GM11168 (cell line): Measurements from ENCODE around the gene RARS2.
"Not testable (repeated sequence)": the region's sequence is repeated elsewhere in the genome, so short reads cannot be mapped to it uniquely, and the experiment has no call there.

Experiments used
- in situ Hi-C: fragments of 300-500 bp; cut with MboI; formaldehyde crosslinking; loops from one replicate; pipeline ENCODE4 v1.12.0; 2022; ENCODE audit warnings: low sequenced_read_pairs; ENCODE audit not compliant: unreplicated experiment

The RARS2 gene, protein sequence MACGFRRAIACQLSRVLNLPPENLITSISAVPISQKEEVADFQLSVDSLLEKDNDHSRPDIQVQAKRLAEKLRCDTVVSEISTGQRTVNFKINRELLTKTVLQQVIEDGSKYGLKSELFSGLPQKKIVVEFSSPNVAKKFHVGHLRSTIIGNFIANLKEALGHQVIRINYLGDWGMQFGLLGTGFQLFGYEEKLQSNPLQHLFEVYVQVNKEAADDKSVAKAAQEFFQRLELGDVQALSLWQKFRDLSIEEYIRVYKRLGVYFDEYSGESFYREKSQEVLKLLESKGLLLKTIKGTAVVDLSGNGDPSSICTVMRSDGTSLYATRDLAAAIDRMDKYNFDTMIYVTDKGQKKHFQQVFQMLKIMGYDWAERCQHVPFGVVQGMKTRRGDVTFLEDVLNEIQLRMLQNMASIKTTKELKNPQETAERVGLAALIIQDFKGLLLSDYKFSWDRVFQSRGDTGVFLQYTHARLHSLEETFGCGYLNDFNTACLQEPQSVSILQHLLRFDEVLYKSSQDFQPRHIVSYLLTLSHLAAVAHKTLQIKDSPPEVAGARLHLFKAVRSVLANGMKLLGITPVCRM

GRCh38 chr6:87589693-87590416 is at the start of gene RARS2, which contains the start of gene ORC3:
TSS of gene RARS2 (minus strand) at chr6:87589987. CDS start at chr6:87589957, 30 bp downstream.
TSS of gene ORC3 (plus strand) at chr6:87590135. CDS start at chr6:87590169, 34 bp downstream.
- in situ Hi-C loops, result no loop called here

GRCh38 chr6:87639373-87639772 is 49.6 kb upstream of the RARS2 start:
- in situ Hi-C loops, result no loop called here

- in situ Hi-C loops, result no loop called here
These were observed 47.3 kb upstream of the RARS2 start for GRCh38 chr6:87637106-87637505.

DNA sequence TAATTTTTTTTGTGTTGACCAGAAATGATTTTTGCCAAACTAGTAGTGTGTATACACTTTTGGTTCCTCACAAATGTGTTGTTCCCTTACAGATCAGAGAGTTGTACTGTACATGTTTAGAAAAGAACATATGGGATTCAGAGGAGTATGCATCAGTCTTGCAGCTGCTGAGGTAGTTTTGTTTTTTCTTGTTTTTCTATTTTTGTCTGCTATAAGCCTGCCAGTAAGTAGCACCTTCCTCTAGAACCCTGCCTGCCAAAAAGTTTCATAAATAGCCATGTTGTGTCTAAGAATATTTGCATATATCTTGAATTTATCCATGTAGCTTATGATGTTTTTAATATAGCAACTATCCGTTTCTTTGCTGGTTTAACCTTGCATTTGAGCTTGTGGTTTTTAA is 46.5 kb upstream of the RARS2 start:
- in situ Hi-C loops, result no loop called here

GRCh38 chr6:87633851-87634250 is 44.1 kb upstream of the RARS2 start:
- in situ Hi-C loops, result no loop called here

DNA sequence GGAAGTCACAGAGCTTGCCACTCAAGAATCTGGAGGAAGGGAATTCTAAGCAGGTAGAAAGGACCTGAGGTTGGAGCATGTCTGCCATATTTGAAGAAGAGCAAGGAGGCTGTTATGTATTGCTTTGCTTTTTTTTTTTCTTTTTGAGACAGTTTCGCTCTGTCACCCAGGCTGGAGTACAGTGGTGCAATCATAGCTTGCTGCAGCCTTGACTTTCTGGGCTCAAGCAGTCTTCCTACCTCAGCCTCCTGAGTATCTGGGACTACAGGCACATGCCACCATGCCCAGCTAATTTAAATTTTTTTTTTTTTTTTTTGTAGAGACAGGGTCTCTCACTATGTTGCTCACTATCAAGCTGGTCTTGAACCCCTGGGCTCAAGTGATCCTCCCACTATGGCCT is 41.0 kb upstream of the RARS2 start:
- in situ Hi-C loops, result no loop called here

DNA sequence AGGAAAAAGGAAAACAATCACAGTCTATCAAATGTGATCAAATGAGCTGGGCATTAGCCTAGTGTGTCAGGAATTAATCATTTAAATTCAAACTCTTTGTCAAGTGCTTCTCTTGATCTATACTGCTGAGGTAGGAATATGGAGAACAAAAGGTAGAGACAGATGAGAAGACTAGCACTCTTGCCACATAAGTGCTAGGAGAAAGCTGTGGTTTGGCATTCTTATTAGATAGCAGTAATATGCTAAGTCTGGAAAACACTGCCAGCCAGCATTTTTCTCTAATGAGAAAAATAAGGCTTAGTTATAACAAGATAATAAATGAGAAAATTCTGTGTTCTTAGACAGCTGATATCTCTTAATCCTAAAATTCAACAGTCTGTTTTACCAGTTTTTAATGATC is 39.1 kb upstream of the RARS2 start:
- in situ Hi-C loops, result no loop called here

- in situ Hi-C loops, result no loop called here
These were observed 38.6 kb upstream of the RARS2 start for GRCh38 chr6:87628424-87628823.

GRCh38 chr6:87623248-87623647 is 33.5 kb upstream of the RARS2 start:
- in situ Hi-C loops, result no loop called here

- in situ Hi-C loops, result no loop called here
These were observed 28.7 kb upstream of the RARS2 start for GRCh38 chr6:87618531-87618930.

GRCh38 chr6:87617405-87617804 is 27.6 kb upstream of the RARS2 start:
- in situ Hi-C loops, result no loop called here

GRCh38 chr6:87613018-87613417 is 23.2 kb upstream of the RARS2 start:
- in situ Hi-C loops, result not testable (repeated sequence)

GRCh38 chr6:87608802-87609201 is 19.0 kb upstream of the RARS2 start:
- in situ Hi-C loops, result no loop called here

GRCh38 chr6:87606199-87606598 is 16.4 kb upstream of the RARS2 start:
- in situ Hi-C loops, result no loop called here

DNA sequence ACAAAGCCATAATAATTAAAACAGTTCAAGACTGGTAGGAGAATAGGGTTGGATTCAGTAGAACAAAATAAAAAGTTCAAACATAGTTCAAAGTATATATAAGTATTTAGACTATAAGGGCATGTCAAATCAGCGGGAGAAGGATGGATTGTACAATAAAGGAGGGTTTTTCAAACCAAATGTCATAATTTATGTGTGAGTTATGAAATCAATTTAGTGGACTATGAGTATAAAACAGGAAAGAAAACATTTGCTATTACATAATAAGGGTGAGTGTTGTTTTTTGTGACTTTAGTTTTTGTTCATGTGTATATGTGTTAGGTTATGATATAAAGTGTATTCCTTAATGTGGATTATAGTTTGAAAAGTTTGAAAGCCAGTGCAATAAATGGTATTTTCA is 10.8 kb upstream of the RARS2 start:
- in situ Hi-C loops, result no loop called here

DNA sequence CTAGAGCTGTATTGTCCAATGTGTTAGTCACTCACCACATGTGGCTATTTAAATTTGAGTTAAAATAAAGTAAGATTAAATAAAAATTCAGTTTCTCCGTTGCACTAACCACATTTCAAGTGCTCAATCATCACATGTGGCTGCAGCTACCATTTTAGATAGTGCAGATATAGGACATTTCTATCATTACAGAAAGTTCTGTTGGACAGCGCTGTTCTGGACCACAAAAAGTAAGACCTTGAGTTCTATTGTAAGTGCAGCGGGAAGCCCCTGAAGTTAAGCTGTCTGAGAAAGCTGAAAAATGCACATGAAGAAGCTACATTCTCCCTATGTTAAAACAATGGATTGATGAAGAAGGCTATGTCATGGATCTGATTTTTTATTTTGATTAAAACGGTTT is 1.2 kb upstream of the RARS2 start:
- in situ Hi-C loops, result no loop called here

- in situ Hi-C loops, result no loop called here
These were observed 662 bp upstream of the RARS2 start for GRCh38 chr6:87590417-87590880.

DNA sequence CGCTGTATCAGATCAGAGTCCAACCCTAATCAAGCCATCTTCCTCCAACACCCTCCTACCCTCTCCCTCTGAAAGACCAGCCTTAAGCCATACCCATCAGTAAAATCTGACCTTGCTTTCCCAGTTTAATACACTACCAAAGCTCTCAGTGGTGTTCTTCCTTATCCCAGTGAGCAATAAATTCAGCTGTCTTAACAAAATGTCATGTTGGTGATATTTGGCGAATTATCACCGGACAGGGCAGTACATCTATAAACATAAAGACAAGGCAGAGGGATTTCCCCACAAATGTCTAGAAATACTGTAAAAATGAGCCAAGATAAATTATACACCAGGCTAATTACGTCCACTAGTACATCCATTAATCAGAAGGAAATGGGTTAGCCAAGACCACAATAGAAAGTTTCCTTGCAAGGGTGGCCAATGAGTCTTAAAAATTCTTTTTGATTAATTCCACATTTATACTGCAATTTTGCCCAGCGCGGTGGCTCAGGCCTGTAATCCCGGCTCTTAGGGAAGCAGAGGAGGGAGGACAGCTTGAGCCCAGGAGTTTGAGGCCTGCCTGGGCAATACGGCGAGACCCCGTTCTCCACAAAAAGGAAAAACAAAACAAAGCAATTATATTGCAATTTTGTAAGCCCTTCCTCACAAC is 905 bp downstream of the RARS2 start:
- in situ Hi-C loops, result no loop called here

DNA sequence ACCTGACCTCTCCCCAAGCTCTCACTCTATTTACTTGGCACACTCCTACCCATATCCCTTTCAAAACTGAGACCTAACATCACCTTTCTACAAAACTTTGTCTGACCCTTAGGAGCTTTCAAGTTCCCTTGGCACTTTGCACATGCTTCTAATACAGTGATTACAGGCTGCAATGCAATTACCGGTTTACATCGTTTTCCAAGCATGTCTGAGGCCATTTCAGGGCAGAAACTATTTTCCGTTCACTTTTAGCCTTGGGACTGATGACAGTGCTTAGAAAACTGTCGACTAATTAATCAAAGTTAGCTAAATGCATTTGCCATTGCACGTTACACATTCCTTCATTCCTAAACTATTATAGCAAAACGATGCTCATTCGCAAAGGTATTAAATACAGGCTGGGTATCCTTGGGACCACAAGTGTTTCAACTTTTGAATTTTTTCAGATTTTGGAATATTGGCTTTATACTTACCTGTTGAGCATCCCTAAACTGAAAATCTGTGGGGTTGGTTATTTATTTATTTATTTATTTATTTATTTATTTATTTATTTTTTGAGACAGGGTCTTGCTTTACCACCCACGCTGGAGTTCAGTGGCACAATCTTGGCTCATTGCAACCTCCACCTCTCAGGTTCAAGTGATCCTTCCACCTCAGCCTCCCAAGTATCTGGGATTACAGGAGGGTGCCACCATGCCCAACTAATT is 3.3 kb downstream of the RARS2 start:
- in situ Hi-C loops, result no loop called here

DNA sequence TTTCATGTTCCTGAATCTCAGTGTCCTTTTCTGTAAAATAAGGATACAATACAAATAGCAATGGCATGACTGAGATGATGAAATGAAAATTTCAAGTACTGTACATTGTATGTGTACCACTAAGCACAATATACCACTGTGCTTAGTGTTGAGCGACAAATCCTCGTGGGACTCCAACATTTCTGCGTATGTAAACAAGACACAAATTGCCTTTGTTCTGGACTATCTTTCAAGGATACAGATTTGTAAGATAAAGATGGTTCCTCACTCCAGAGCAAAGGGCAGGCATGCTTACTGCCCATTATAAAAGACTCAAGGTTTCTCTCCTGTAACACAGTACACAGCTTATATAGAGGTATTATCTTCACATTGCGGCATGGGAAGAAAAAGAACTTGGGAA is 6.0 kb downstream of the RARS2 start:
- in situ Hi-C loops, result no loop called here
